Colonic mucosa (tissue), 4 donors: ENCODE data around the gene FRK. TPM values are rescaled to one million over a fixed set of nuclear protein-coding genes. Genes with fewer than 3 reads are reported as not detected.

Source experiments
- DNase-seq: peaks from one replicate; pipeline ENCODE4 v3.0.0-alpha.2; 2020
- H3K27ac ChIP-seq: fragments of 200-600 bp; one replicate; pipeline ENCODE4 v1.8.0; 2021
- H3K27me3 ChIP-seq: fragments of 200-600 bp; one replicate; pipeline ENCODE4 v1.8.0; 2021
- H3K36me3 ChIP-seq: fragments of 200-600 bp; one replicate; pipeline ENCODE4 v1.8.0; 2021
- H3K4me1 ChIP-seq: fragments of 200-600 bp; one replicate; pipeline ENCODE4 v1.8.0; 2021; ENCODE audit warnings: mild to moderate bottlenecking
- H3K4me3 ChIP-seq: fragments of 200-600 bp; one replicate; pipeline ENCODE4 v1.8.0; 2021
- H3K9ac ChIP-seq, 2 donors: one replicate each; pipeline ENCODE4 v1.7.0; 2013; ENCODE audit warnings: control low read depth in 2 of 2, low read depth in 2 of 2, low read length in 2 of 2
- H3K9me3 ChIP-seq: fragments of 200-600 bp; one replicate; pipeline ENCODE4 v1.8.0; 2021
- CTCF ChIP-seq: fragments of 200-600 bp; IDR thresholded peaks from one replicate; pipeline ENCODE4 v1.8.0; 2022; ENCODE audit warnings: antibody characterized with exemption, mild to moderate bottlenecking
- intact Hi-C: fragments of 100-400 bp; cut with DNase I; formaldehyde crosslinking; loops from one replicate; pipeline ENCODE4 v1.14.1; 2022
- total RNA-seq, 2 donors: library from RNA; stranded (reverse); fragmentation: NEBNext Ultra II Directional in 1 of 2; extraction: Animal tissue kit (Norgen Biotek cat#: 25700) in 1 of 2; gene quantifications; one replicate each; pipeline ENCODE4 v1.2.1, GENCODE V29; 2021
- donor health status: healthy.
- donor health status: DM: no; HTN: no; CAD: no.
- donor health status: DM: no; HTN: no; CAD: no.

Gene FRK
- total RNA-seq, 2 donors from 2014 or later: 25.9 to 27.1 TPM

GRCh38 chr6:116066789-116067188, 6.1 kb upstream of the FRK start:
- H3K4me1 ChIP-seq: no peaks in the 10 kb centered on the region
- no peaks in the 10 kb centered on the region for H3K9me3 ChIP-seq
- H3K4me3 ChIP-seq: no peak overlapping the region
- DNase-seq: no peak
- H3K36me3 ChIP-seq: no peaks in the 10 kb centered on the region
- intact Hi-C loops: no loop called here
- no peaks in the 10 kb centered on the region for H3K27me3 ChIP-seq
- no peak overlapping the region for H3K9ac ChIP-seq
- TF ChIP-seq CTCF: no peak
- no peak overlapping the region for H3K27ac ChIP-seq

GRCh38 chr6:116064666-116065065, 4.0 kb upstream of the FRK start:
- Histone ChIP-seq H3K36me3 (no peaks in the 10 kb centered on the region), H3K9ac (no peak overlapping the region), H3K4me1 (no peaks in the 10 kb centered on the region), H3K9me3 (no peaks in the 10 kb centered on the region), H3K4me3 (no peak overlapping the region), H3K27ac (no peak overlapping the region), H3K27me3 (no peaks in the 10 kb centered on the region)
- no peak for DNase-seq
- TF ChIP-seq CTCF: no peak
- intact Hi-C loops: no loop called here

DNA sequence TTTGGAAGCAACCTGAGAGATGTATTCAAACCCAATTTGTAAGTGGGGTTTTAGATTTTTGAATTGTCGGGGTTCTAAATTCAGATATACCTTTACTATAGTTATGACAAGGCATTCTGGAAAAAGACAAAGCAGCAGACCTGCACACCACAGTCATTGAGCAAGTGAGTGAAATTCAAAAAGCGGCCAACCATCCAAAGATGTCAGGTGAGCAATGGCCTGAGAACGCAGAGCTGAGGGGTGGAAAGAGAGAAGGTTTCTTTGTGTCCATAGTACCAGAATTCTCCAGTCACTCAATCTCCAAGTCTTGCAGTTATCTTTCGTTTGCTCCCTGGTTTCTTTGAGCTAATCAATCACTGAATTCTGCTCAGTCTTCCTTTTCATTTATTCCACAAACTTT, 1.8 kb upstream of the FRK start:
- Histone ChIP-seq H3K36me3 (no peaks in the 10 kb centered on the region), H3K4me1 (no peaks in the 10 kb centered on the region), H3K9me3 (no peaks in the 10 kb centered on the region), H3K27me3 (no peaks in the 10 kb centered on the region), H3K27ac (no peak overlapping the region), H3K4me3 (no peak overlapping the region), H3K9ac (no peak overlapping the region)
- no peak for TF ChIP-seq CTCF
- intact Hi-C loops: no loop called here
- DNase-seq: no peak

DNA sequence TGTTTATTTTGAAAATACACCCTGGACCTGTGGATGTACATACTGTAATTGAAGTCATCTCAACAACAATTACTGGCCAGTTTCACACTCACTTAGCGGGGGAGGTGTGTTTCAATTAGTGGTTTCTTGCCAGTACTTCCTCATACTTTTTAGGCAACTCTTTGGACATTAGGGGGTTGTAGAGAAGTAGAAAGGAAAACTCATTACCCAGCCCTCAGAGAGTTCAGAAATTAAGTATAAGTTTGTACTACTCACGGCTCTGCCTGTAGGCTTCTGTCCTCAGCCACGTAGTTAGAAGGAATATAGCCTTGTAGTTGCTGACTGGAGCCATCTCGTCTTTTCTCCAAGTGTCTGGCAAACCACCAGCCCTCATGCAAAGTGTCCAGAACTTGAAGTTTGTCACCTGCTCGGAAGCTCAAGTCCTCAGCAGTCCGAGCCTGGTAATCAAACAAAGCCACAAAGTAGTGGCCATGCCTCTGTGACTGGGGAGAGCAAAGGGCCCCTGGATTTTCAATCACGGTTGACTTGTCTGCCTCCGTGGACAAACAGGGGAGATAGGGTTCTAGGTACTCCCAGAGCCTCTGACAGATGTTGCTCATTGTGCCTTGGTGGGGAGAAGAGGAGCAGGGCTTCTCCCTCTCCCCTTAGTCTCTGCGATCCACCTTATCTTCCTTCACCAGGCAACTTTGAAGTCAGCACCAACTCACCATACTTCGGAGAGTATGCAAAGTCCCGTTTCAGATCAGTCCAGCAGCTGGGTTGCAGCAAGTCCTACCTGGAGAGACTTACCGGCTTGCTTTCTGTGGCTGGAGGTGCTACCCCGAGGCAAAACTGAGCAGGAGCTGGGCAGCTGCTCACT, 749 bp downstream of the FRK start:
- intact Hi-C loops: no loop called here
- H3K36me3 ChIP-seq: no peaks in the 10 kb centered on the region
- peak overlapping the region; percentile 39 for H3K4me3 ChIP-seq
- H3K9ac ChIP-seq: peak overlapping the region; percentile 28 to 94
- peak; percentile 55 for DNase-seq
- no peaks in the 10 kb centered on the region for H3K4me1 ChIP-seq
- TF ChIP-seq CTCF: no peak
- H3K27ac ChIP-seq: peak overlapping the region; percentile 89
- no peaks in the 10 kb centered on the region for H3K9me3 ChIP-seq
- no peaks in the 10 kb centered on the region for H3K27me3 ChIP-seq

DNA sequence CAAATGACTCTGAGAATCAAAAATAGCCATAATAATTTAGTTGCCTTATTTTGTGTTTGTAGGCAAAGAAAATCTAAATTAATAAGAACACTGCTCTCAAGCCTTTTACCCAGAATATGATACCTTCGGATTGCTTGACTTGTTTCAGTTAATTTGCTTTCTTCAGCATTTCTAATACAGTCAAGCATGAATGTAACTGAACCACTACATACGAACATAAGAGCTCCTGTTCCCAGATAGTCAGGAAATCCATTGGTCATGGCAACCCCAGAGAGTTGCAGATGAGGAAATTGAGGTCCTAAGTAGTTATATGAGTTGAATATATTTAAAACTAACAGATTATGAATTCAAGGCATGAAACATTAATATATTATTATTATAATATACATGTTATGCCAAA, 2.9 kb downstream of the FRK start:
- intact Hi-C loops: no loop called here
- Histone ChIP-seq H3K4me1 (no peaks in the 10 kb centered on the region), H3K4me3 (peak overlapping the region; percentile 3), H3K27ac (no peak overlapping the region), H3K36me3 (no peaks in the 10 kb centered on the region), H3K9me3 (no peaks in the 10 kb centered on the region), H3K9ac (peak overlapping the region in 1 of 2 donors; percentile 6), H3K27me3 (no peaks in the 10 kb centered on the region)
- DNase-seq: no peak
- TF ChIP-seq CTCF: no peak
